ENCODE results near the gene PTX3. TPM values are rescaled to one million over a fixed set of nuclear protein-coding genes. Genes with fewer than 3 reads are reported as not detected.

The PTX3 gene
- total and polyA plus RNA-seq, 4 donors, result 0.17 to 0.66 (median 0.28) TPM; not detected in 1

DNA sequence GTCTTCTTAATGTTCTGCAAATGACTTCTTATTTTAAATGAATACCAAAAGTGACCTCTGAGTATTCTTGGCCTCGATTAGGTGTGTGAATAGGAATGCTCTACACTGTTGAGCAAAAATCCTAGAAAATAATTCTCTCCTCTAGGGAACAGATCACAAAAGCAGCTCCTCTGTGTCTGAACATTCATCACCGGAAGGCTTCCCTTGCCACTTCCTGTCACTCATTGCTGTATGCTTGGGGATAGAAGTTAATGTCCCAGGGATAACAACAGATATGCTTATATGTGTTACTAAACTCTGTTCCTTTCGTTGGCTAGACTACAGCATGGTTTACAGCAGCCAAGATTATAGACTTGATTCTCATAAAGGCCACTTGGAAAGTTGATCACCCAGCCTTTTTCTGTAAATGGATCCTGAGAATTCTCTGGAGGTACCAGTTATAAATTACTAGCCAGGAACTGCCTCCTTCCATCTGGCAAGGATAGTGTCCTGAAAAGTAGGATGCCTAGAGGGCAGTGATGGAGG is 16.0 kb upstream of the PTX3 start:
- Histone ChIP-seq H3K27me3 (ENCODE audit: control insufficient read depth in 4 of 4, insufficient read depth in 4 of 4, low read length in 3 of 4) (no peaks in the 10 kb centered on the region), H3K9ac (ENCODE audit: low read depth in 1 of 2, low read length in 2 of 2) (no peak overlapping the region), H3K4me3 (ENCODE audit: low read depth in 1 of 3, low read length in 3 of 3) (no peak overlapping the region), H3K36me3 (ENCODE audit: control insufficient read depth in 4 of 4, insufficient read depth in 3 of 4, low read depth in 1 of 4, low read length in 3 of 4) (no peaks in the 10 kb centered on the region), H3K27ac (ENCODE audit: low read depth in 1 of 2, low read length in 2 of 2) (no peak overlapping the region), H3K4me1 (ENCODE audit: control insufficient read depth in 4 of 4, insufficient read depth in 4 of 4, low read length in 3 of 4) (no peaks in the 10 kb centered on the region), H3K9me3 (ENCODE audit: control insufficient read depth in 4 of 4, low read length in 3 of 4) (peaks cover 0 to 3% (median 0%) of the 10 kb centered on the region in 4 donors)
- WGBS, result 72% methylated on average over 3 of the region's 3 CpGs
- DNase-seq (ENCODE audit: low spot score), result no peak
- TF ChIP-seq, protein P1, sequence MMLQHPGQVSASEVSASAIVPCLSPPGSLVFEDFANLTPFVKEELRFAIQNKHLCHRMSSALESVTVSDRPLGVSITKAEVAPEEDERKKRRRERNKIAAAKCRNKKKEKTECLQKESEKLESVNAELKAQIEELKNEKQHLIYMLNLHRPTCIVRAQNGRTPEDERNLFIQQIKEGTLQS (IDR thresholded peaks at IDR 0.05), result no peak
- TF ChIP-seq HNF4A (conservative IDR thresholded peaks at IDR 0.05) (no peak), JUND (IDR thresholded peaks at IDR 0.05) (no peak), FOXA1 (IDR thresholded peaks at IDR 0.05) (no peak), EGR1 (IDR thresholded peaks at IDR 0.05; ENCODE audit: low read depth in 2 of 2) (no peak), ZBTB33 (IDR thresholded peaks at IDR 0.05) (no peak), RXRA (IDR thresholded peaks at IDR 0.05) (no peak), REST (IDR thresholded peaks at IDR 0.05) (no peak), MAX (IDR thresholded peaks at IDR 0.05) (no peak), YY1 (IDR thresholded peaks at IDR 0.05) (no peak), HNF4G (IDR thresholded peaks at IDR 0.05) (no peak), TAF1 (conservative IDR thresholded peaks at IDR 0.05) (no peak), RAD21 (IDR thresholded peaks at IDR 0.05) (no peak), NR2F2 (IDR thresholded peaks at IDR 0.05) (no peak), SP1 (IDR thresholded peaks at IDR 0.05) (no peak)
- TF ChIP-seq, protein P2, sequence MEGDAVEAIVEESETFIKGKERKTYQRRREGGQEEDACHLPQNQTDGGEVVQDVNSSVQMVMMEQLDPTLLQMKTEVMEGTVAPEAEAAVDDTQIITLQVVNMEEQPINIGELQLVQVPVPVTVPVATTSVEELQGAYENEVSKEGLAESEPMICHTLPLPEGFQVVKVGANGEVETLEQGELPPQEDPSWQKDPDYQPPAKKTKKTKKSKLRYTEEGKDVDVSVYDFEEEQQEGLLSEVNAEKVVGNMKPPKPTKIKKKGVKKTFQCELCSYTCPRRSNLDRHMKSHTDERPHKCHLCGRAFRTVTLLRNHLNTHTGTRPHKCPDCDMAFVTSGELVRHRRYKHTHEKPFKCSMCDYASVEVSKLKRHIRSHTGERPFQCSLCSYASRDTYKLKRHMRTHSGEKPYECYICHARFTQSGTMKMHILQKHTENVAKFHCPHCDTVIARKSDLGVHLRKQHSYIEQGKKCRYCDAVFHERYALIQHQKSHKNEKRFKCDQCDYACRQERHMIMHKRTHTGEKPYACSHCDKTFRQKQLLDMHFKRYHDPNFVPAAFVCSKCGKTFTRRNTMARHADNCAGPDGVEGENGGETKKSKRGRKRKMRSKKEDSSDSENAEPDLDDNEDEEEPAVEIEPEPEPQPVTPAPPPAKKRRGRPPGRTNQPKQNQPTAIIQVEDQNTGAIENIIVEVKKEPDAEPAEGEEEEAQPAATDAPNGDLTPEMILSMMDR (IDR thresholded peaks at IDR 0.05; ENCODE audit: low read depth, low read length, missing input control), result no peak

- no peak overlapping the region for H3K9ac ChIP-seq (ENCODE audit: low read depth in 1 of 2, low read length in 2 of 2)
- H3K36me3 ChIP-seq (ENCODE audit: control insufficient read depth in 4 of 4, insufficient read depth in 3 of 4, low read depth in 1 of 4, low read length in 3 of 4), result no peaks in the 10 kb centered on the region
- TF ChIP-seq MAX (IDR thresholded peaks at IDR 0.05) (no peak), GABPA (IDR thresholded peaks at IDR 0.05 in 1 of 2, conservative IDR thresholded peaks at IDR 0.05 in 1 of 2) (no peak), NR2F2 (IDR thresholded peaks at IDR 0.05) (no peak), FOXA2 (IDR thresholded peaks at IDR 0.05) (no peak), RXRA (IDR thresholded peaks at IDR 0.05) (no peak), EGR1 (IDR thresholded peaks at IDR 0.05; ENCODE audit: low read depth in 2 of 2) (no peak), HNF4A (conservative IDR thresholded peaks at IDR 0.05) (no peak), RAD21 (IDR thresholded peaks at IDR 0.05) (no peak), FOXA1 (IDR thresholded peaks at IDR 0.05) (no peak), ZBTB33 (IDR thresholded peaks at IDR 0.05) (no peak), JUND (IDR thresholded peaks at IDR 0.05) (no peak), TAF1 (conservative IDR thresholded peaks at IDR 0.05) (no peak), SP1 (IDR thresholded peaks at IDR 0.05) (no peak)
- TF ChIP-seq, protein P2 (IDR thresholded peaks at IDR 0.05; ENCODE audit: low read depth, low read length, missing input control), result no peak
- TF ChIP-seq, protein P1 (IDR thresholded peaks at IDR 0.05), result no peak
- H3K27me3 ChIP-seq (ENCODE audit: control insufficient read depth in 4 of 4, insufficient read depth in 4 of 4, low read length in 3 of 4), result no peaks in the 10 kb centered on the region
- no peaks in the 10 kb centered on the region for H3K4me1 ChIP-seq (ENCODE audit: control insufficient read depth in 4 of 4, insufficient read depth in 4 of 4, low read length in 3 of 4)
- H3K4me3 ChIP-seq (ENCODE audit: low read depth in 1 of 3, low read length in 3 of 3), result no peak overlapping the region
- H3K27ac ChIP-seq (ENCODE audit: low read depth in 1 of 2, low read length in 2 of 2), result no peak overlapping the region
- peaks cover 0 to 3% (median 0%) of the 10 kb centered on the region in 4 donors for H3K9me3 ChIP-seq (ENCODE audit: control insufficient read depth in 4 of 4, low read length in 3 of 4)
- no peak for DNase-seq (ENCODE audit: low spot score)
These were observed 13.3 kb upstream of the PTX3 start for GRCh38 chr3:157423337-157423736.
